Lower leg skin (tissue), 4 donors: ENCODE data around the gene CACNA1D. TPM values are rescaled to one million over a fixed set of nuclear protein-coding genes. Genes with fewer than 3 reads are reported as not detected.
"Not testable (repeated sequence)": the region's sequence is repeated elsewhere in the genome, so short reads cannot be mapped to it uniquely, and the experiment has no call there.

Experiments used
- DNase-seq, 2 donors: peaks; one replicate each; pipeline ENCODE4 v3.0.0-alpha.2; 2019; ENCODE audit warnings: low spot score in 2 of 2
- H3K4me3 ChIP-seq: fragments of 200-600 bp; sonication (generic); 2 replicates; pipeline ENCODE4 v1.5.1; 2017; ENCODE audit warnings: mild to moderate bottlenecking, low read depth; ENCODE audit not compliant: poor library complexity, severe bottlenecking
- CTCF ChIP-seq, 3 donors: fragments of 450-650 bp; IDR thresholded peaks; one replicate each; pipeline ENCODE4 v1.5.1; 2016; ENCODE audit warnings: antibody characterized with exemption in 3 of 3, mild to moderate bottlenecking in 3 of 3, moderate library complexity in 2 of 3
- POLR2A ChIP-seq, 2 donors: fragments of 450-650 bp; IDR thresholded peaks; one replicate each; pipeline ENCODE4 v1.6.1; 2016 to 2017; ENCODE audit warnings: antibody characterized with exemption in 2 of 2, mild to moderate bottlenecking in 1 of 2, moderate library complexity in 1 of 2
- WGBS, 2 donors: methylation state at CpG; one replicate each; pipeline ENCODE4 v1.1.5; 2018; 5-methylcytosine and 5-hydroxymethylcytosine counted together
- intact Hi-C: fragments of 100-400 bp; cut with DNase I; formaldehyde crosslinking; loops from one replicate; pipeline ENCODE4 v1.15.0; 2023; ENCODE audit warnings: low total_unique reads
- total RNA-seq, 4 donors: library from RNA; depleted of rRNA; stranded (reverse); fragments of >200 nt; gene quantifications; one replicate each; pipeline ENCODE4 v1.1.0, GENCODE V29; 2016

Gene CACNA1D
- total RNA-seq, 4 donors from 2014 or later = 2.4 to 12.5 (median 5.6) TPM

GRCh38 chr3:53570081-53570480 lies 75.7 kb downstream of the CACNA1D start:
- no peak for TF ChIP-seq CTCF (IDR thresholded peaks at IDR 0.05)
- TF ChIP-seq POLR2A (IDR thresholded peaks at IDR 0.05) = no peak
- no peak for DNase-seq
- intact Hi-C loops = no loop called here
- 49 to 65% methylated on average over 2 of the region's 2 CpGs for WGBS, 2 donors
- H3K4me3 ChIP-seq = no peak overlapping the region

GRCh38 chr3:53570709-53571108 lies 76.3 kb downstream of the CACNA1D start:
- intact Hi-C loops = no loop called here
- no peak overlapping the region for H3K4me3 ChIP-seq
- WGBS, 2 donors = 68 to 76% methylated on average over 3 of the region's 3 CpGs
- DNase-seq = no peak
- TF ChIP-seq POLR2A (IDR thresholded peaks at IDR 0.05) = no peak
- no peak for TF ChIP-seq CTCF (IDR thresholded peaks at IDR 0.05)

- intact Hi-C loops = no loop called here
- no peak overlapping the region for H3K4me3 ChIP-seq
- TF ChIP-seq POLR2A (IDR thresholded peaks at IDR 0.05) (no peak), CTCF (IDR thresholded peaks at IDR 0.05) (no peak)
- no peak for DNase-seq
- 50 to 77% methylated on average over 4 of the region's 4 CpGs for WGBS, 2 donors
Observed at GRCh38 chr3:53571264-53571663, 76.9 kb downstream of the CACNA1D start.

- intact Hi-C loops, DNase-seq, H3K4me3 ChIP-seq: not testable (repeated sequence)
- 92 to 97% methylated on average over 4 of the region's 4 CpGs for WGBS, 2 donors
Observed at GRCh38 chr3:53572184-53572583, 77.8 kb downstream of the CACNA1D start.

GRCh38 chr3:53577506-53577905 lies 83.1 kb downstream of the CACNA1D start:
- DNase-seq = no peak
- WGBS, 2 donors = 54 to 55% methylated on average over 3 of the region's 3 CpGs
- no peak for TF ChIP-seq CTCF (IDR thresholded peaks at IDR 0.05)
- TF ChIP-seq POLR2A (IDR thresholded peaks at IDR 0.05) = no peak
- no peak overlapping the region for H3K4me3 ChIP-seq
- intact Hi-C loops = no loop called here

- 84 to 93% methylated on average over 3 of the region's 3 CpGs for WGBS, 2 donors
- TF ChIP-seq CTCF (IDR thresholded peaks at IDR 0.05) (no peak), POLR2A (IDR thresholded peaks at IDR 0.05) (no peak)
- no peak for DNase-seq
- intact Hi-C loops = no loop called here
- no peak overlapping the region for H3K4me3 ChIP-seq
Observed at GRCh38 chr3:53579636-53580035, 85.2 kb downstream of the CACNA1D start.
